Tibial artery (tissue), 4 donors: ENCODE measurements around the gene C21orf58.

Source experiments
- DNase-seq, 2 donors: peaks; one replicate each; pipeline ENCODE4 v3.0.0-alpha.2; 2019
- H3K27ac ChIP-seq, 2 donors: fragments of 200-600 bp; sonication (generic) in 1 of 2; 1 replicate in 1 of 2; 2 replicates in 1 of 2; pipeline ENCODE4 v1.5.1; 2018 to 2019; ENCODE audit warnings: mild to moderate bottlenecking in 1 of 2
- H3K27me3 ChIP-seq, 2 donors: fragments of 200-600 bp; sonication (generic) in 1 of 2; one replicate each; pipeline versions ENCODE4 v1.5.1 to v1.6.0; 2016 to 2019
- H3K36me3 ChIP-seq, 3 donors: fragments of 200-600 bp; sonication (generic) in 2 of 3; one replicate each; pipeline ENCODE4 v1.5.1; 2016 to 2019; ENCODE audit warnings: mild to moderate bottlenecking in 2 of 3
- H3K4me1 ChIP-seq, 4 donors: fragments of 200-600 bp; sonication (generic) in 2 of 4; 1 replicate in 3 of 4; 2 replicates in 1 of 4; pipeline ENCODE4 v1.5.1; 2016 to 2019
- H3K4me3 ChIP-seq, 2 donors: fragments of 200-600 bp; sonication (generic) in 1 of 2; 1 replicate in 1 of 2; 2 replicates in 1 of 2; pipeline ENCODE4 v1.5.1; 2018 to 2019; ENCODE audit warnings: mild to moderate bottlenecking in 2 of 2
- H3K9me3 ChIP-seq, 3 donors: fragments of 200-600 bp; sonication (generic) in 1 of 3; one replicate each; pipeline ENCODE4 v1.5.1; 2016 to 2019
- CTCF ChIP-seq, 2 experiments: fragments of 200-600 bp in 1 of 2; fragments of 450-650 bp in 1 of 2; IDR thresholded peaks; one replicate each; pipeline ENCODE4 v1.5.1; 2017 to 2019; ENCODE audit warnings: antibody characterized with exemption in 2 of 2, mild to moderate bottlenecking in 1 of 2, moderate library complexity in 1 of 2
- intact Hi-C: fragments of 100-400 bp; cut with DNase I; formaldehyde crosslinking; loops from one replicate; pipeline ENCODE4 v1.15.0; 2023; ENCODE audit warnings: low total_unique reads

C21orf58 gene

GRCh38 chr21:46349134-46349760, 25.6 kb upstream of the C21orf58 start:
- TF ChIP-seq CTCF (IDR thresholded peaks at IDR 0.05), result no peak
- H3K4me1 ChIP-seq, result no peaks in the 10 kb centered on the region
- DNase-seq, result no peak
- H3K4me3 ChIP-seq, result no peak overlapping the region
- H3K27ac ChIP-seq, result no peak overlapping the region
- no peaks in the 10 kb centered on the region for H3K27me3 ChIP-seq
- H3K9me3 ChIP-seq, result no peaks in the 10 kb centered on the region
- intact Hi-C loops, result no loop called here
- H3K36me3 ChIP-seq, result peaks cover 75 to 90% (median 88%) of the 10 kb centered on the region in 3 donors

GRCh38 chr21:46347791-46348381, 24.2 kb upstream of the C21orf58 start:
- Histone ChIP-seq H3K36me3 (peaks cover 64 to 76% (median 75%) of the 10 kb centered on the region in 3 donors), H3K9me3 (no peaks in the 10 kb centered on the region), H3K4me3 (no peak overlapping the region), H3K4me1 (no peaks in the 10 kb centered on the region), H3K27me3 (no peaks in the 10 kb centered on the region), H3K27ac (no peak overlapping the region)
- TF ChIP-seq CTCF (IDR thresholded peaks at IDR 0.05), result no peak
- intact Hi-C loops, result no loop called here
- no peak for DNase-seq

DNA sequence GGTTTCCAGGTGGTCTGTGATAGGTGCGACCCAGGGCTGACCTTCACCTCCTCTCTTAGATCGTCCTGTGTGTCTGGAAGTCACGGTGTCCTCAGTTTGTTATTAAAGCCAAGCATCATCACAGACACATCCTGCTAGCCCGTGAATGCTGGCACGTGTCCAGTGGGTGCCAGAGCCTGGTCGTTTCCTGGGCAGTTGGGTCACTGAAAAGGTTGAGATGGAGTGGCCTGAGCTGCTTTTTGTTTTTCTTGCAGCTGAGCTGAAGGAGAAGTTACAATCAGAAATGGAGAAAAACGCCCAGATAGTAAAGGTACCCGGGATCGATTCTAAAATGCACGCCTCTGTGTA, 23.5 kb upstream of the C21orf58 start:
- TF ChIP-seq CTCF (IDR thresholded peaks at IDR 0.05), result no peak
- intact Hi-C loops, result no loop called here
- no peaks in the 10 kb centered on the region for H3K9me3 ChIP-seq
- H3K4me3 ChIP-seq, result no peak overlapping the region
- no peak overlapping the region for H3K27ac ChIP-seq
- peaks cover 57 to 69% (median 68%) of the 10 kb centered on the region in 3 donors for H3K36me3 ChIP-seq
- no peak for DNase-seq
- H3K27me3 ChIP-seq, result no peaks in the 10 kb centered on the region
- H3K4me1 ChIP-seq, result no peaks in the 10 kb centered on the region

DNA sequence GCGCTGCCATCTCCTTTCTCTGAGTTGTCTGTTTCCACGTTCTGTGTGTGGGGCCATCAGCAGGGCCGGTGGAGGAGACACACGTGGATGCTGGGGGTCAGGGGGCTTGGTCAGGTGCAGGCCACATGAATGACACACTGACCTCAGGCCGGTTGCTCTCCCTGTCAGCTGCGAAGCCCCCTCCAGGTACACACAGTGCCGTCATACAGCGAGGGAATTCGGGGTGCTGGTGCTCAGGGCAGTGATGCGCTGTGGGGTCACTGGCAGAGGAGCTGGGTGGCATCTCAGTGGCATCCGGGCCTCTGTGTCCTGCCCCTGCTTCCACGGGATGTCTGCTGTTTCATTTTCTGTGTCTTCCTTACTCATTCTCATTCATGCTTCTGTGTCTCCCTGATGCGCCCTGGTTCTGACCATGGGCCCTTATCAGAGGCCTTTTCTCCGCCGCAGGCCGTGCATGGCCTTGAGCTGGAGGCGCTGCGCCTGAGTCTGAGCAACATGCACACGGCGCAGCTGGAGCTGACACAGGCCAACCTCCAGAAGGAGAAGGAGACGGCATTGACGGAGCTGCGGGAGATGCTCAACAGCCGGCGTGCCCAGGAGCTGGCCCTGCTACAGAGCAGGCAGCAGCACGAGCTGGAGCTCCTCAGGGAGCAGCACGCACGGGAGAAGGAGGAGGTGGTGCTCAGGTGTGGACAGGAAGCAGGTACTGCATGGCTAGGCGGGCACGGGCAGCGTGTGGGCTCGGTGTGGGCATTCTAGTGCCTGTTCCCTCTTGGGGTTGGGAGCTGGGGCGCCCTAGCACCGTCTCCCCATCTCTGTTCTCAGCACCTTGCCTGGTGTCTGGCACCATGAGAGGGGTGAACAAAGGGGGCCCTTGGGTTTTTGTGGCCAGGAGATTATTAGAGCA, 22.9 kb upstream of the C21orf58 start:
- H3K4me1 ChIP-seq, result no peaks in the 10 kb centered on the region
- no peak for TF ChIP-seq CTCF (IDR thresholded peaks at IDR 0.05)
- H3K36me3 ChIP-seq, result peaks cover 51 to 66% (median 61%) of the 10 kb centered on the region in 3 donors
- no peaks in the 10 kb centered on the region for H3K9me3 ChIP-seq
- H3K4me3 ChIP-seq, result no peak overlapping the region
- no peak for DNase-seq
- no peak overlapping the region for H3K27ac ChIP-seq
- no peaks in the 10 kb centered on the region for H3K27me3 ChIP-seq
- intact Hi-C loops, result no loop called here

DNA sequence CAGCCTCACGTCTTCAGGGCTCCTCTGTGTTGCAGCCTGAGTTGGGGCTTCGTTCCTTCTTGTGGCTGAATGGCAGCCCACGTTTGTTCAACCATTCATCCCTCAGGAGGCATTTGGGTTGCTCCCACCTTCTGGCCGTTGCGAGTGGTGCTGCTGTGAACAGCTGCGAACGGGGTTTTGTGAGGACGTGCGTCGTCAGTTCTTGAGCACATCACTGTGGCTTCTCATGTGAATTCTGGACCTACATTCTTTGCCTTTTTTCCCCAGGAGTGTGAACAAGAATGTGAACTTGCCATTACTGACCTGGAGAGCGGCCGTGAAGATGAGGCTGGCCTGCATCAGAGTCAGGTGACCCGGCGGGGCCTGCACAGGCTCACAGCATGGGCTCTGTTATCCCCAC, 22.2 kb upstream of the C21orf58 start:
- intact Hi-C loops, result no loop called here
- no peak overlapping the region for H3K4me3 ChIP-seq
- peaks cover 45 to 62% (median 55%) of the 10 kb centered on the region in 3 donors for H3K36me3 ChIP-seq
- no peaks in the 10 kb centered on the region for H3K27me3 ChIP-seq
- H3K9me3 ChIP-seq, result no peaks in the 10 kb centered on the region
- H3K27ac ChIP-seq, result no peak overlapping the region
- TF ChIP-seq CTCF (IDR thresholded peaks at IDR 0.05), result no peak
- DNase-seq, result no peak
- H3K4me1 ChIP-seq, result no peaks in the 10 kb centered on the region
